Measurements from ENCODE around the gene DOCK10.
"Not testable (repeated sequence)": the region's sequence is repeated elsewhere in the genome, so short reads cannot be mapped to it uniquely, and the experiment has no call there.

Gene DOCK10

DNA sequence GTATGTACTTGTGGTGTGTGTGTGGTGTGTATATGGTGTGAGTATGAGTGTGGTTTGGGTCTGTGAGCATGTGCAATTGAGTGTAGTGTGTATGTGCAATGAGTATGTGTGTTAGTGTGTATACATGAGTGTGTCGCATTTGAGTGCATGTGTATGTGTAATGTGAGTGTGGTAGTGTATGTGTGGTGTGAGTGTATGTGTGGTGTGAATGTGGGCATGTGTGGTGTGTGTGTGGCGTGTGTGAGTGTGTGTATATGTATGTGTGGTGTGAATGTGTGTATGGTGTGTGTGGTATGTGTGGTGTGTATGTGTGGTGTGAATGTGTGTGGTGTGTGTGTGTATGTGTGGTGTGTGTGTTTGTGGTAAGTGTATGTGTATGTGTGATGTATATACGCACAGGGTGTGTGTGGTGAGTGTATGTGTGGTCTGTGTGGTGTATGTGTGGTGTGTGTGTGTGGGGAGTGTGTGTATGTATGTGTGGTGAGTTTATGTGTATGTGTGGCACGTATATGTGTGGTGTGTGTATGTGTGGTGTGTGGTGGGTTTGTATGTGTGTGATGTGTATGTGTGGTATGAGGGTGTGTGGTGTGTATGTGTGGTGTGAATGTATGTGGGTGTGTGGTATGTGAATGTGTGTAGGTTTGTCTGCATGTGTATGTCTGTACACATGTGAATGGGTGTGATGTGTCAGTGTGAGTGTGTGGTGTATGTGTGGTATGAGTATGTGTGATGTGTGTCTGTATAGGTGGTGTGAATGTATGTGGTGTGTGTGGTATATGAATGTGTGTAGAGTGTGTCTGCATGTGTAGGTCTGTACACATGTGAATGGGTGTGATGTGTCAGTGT is 123.4 kb downstream of the DOCK10 start:
- no peak for DNase-seq (ENCODE audit: low spot score)

DNA sequence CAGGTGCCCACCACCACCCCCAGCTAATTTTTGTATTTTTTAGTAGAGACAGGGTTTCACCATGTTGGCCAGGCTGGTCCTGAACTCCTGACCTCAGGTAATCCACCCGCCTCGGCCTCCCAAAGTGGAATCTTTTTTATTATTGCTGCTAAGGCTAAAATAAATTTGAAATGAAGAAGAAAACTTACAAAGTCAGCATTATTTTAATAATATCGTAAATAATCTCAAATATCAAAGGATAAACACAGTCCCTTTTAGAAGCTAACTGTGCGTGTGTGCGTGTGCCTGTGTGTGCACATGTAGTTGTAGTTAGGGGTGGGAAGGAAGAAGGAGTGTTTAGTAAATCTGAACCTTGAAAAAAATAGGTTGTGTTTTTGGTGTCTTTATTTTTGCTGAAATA is 125.0 kb downstream of the DOCK10 start:
- DNase-seq (ENCODE audit: low spot score), result not testable (repeated sequence)

DNA sequence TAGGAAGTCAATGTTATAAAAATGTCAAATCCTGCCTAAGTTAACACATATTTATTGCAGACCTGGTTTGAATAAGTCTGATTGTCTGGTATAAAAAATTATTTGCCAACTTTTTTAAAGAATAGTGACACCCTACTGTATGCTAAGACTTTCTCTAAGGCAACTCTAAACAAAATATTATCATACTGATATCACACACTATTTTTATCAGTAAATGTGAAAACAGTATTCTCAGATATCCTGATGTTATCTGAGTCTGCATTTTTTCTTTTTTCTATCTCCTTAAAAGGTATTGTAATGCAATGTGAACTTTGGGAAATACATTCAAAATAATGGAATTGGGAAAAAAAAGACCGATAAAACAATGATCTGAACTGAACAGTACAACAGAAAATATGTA is 127.1 kb downstream of the DOCK10 start:
- DNase-seq (ENCODE audit: low spot score), result no peak

DNA sequence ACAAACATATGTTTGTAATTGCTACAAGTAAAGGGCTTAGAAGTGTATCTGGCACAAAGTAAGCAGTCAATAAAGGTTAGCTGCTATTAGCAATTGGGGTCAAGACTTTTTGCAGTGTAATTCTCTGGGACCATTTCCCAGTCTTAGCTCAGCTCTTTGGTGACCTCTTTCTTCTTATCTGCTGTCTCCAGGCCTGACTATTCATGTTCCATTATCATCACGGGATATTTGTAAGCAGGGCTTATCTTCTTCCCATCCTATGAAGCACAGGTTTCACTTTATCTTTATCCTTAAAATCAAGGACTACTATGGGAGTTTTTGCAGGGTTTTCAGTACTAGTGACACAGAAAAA is 131.7 kb downstream of the DOCK10 start:
- no peak for DNase-seq (ENCODE audit: low spot score)

DNA sequence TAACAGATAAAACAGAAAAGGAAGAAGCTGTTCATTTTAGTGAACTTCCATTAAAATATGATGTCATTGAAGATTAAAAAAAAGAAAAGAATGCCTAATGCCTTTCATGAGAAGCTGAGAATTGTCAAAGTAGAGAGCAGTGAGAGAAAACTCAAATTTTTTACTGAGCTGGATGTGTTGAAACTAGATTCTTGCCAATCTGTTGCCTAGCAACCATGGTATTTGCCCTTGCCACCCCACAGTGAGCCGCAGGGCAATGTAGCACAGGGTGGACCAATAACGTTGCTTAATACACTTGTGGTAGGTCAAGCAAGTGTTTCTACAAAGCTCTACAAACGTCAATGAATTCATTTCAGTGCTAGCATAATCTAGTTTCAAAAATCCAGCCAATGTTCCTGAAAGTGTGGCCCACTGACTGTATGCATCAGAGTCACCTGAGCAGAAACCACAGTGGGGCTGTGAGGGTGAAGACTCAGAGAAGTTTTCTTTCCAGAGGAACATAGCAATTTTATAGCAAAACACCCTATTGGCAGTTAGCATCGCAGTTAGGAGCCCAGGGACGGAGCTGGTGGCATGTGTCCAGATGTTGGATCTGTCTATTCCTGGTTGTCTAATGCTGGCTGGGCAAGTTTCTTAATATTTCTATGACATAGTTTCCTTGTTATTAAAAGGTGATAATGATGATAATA is 132.2 kb downstream of the DOCK10 start:
- no peak for DNase-seq (ENCODE audit: low spot score)

DNA sequence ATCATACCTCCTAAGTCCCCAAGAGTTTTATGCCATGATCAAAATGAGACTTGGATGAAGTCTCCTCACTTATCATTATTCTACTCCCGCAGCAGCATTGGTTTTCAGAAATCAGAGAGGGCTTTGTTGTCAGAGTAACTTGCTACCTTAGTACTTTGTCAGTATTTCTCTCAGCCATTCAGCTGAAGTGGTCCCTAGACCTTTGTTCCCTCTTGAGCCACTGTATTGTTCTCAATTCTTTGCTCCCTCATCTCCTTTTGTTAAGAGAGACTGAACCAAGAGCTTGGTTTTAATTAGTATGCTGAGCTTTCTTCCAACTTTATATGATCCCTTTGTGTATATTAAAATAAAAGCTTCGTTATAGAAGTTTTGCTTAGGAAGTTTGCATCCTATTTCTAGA is 133.4 kb downstream of the DOCK10 start:
- DNase-seq (ENCODE audit: low spot score), result no peak

DNA sequence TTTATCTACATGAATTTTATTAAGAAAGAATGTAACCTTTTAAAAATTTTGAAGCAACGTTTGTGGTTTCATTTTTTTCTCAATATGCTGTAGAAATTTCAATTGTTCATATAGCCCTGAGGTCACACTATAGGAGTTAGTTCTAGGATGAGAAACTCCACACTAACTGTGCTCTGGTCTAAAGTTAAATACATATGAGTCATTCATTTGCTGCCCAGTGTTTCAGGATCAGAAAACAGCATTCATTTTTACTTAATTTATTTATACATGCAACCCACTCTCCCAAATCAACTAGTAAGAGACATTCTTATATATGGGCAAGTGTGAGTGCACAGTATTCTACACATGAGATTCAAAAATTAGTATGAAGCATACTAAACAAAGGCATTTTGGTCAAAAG is 137.9 kb downstream of the DOCK10 start:
- no peak for DNase-seq (ENCODE audit: low spot score)

DNA sequence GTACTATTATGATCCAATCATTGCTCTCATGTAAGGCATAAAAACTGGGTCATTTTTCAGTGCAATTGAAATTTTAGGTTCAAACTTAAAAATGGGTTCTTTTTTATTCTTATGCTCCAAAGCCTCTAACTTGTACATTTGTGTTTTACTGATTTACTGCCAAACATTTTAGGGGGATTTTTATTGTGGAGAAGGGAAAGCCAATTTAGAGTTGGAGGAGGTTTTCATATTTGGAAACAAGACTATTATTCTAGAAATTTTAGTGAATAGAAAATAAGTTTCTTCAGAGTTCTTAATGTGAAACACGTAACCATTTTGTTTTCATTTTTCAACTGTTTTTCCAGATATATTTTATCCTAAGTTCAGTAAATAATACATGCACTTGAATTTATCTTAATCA is 138.6 kb downstream of the DOCK10 start:
- no peak for DNase-seq (ENCODE audit: low spot score)

DNA sequence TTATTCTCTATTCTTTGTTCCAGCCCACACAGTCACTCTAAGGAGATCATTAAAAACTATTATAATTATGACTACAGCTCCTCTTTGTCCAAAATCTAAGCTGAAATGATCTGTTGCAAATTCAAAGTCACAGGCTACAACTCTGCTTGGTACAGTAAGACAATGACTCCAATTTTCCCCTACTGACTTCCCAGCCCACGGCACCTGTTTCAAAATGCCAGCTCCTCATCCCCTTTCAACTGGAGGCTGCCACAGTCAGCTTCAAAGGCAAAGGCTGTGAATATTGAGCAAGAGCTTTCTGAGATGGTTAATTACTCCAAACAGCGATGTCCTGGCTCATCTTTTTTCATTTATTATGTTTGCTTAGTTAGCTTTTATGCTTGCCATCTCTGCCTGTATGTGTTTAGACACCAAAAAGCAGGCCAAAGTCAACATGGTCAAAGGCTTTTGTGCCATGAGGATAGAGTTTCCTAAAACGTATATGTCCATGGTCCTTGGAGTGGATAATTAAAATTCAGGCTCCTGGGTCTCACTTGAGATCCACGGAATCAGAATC is 141.1 kb downstream of the DOCK10 start:
- no peak for DNase-seq (ENCODE audit: low spot score)

DNA sequence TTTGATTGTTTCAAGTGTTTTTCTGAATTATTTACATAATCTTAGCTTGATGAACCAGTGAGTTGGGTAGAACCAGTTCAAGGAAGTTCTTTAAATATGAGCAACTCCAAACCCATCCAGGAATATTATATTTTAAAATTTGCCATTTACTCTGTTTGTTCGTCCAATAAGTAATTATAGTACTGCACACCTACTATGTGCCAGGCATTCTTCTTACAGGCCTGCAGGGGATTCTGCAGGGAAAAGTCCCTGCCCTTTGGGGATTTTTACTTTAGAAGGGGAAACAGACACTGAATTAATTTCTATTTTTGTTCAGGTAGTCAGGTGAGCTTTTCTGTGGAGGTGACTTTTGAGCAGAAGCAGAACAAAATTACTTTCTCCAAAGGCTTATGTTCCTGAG is 146.9 kb downstream of the DOCK10 start:
- DNase-seq (ENCODE audit: low spot score), result no peak

DNA sequence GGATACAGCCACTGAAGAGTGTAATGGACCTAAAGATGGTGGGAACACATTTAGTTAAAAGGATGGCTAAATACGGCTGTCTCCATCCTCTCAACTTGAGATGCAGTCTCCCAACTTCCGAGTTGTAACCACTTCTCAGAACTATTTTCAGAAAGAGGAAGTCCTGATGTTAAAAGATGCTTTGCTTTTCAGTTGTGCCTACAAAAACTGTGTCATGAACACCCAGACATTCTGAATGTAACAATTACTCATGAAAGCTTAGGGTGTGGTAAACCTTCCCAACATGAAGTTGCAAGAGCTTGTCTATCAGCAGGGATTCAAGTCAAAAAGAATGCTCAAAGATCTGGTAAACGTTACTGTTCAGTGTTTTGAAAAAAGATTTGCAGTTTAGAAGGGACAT is 147.9 kb downstream of the DOCK10 start:
- peak; percentile 24 for DNase-seq (ENCODE audit: low spot score)

DNA sequence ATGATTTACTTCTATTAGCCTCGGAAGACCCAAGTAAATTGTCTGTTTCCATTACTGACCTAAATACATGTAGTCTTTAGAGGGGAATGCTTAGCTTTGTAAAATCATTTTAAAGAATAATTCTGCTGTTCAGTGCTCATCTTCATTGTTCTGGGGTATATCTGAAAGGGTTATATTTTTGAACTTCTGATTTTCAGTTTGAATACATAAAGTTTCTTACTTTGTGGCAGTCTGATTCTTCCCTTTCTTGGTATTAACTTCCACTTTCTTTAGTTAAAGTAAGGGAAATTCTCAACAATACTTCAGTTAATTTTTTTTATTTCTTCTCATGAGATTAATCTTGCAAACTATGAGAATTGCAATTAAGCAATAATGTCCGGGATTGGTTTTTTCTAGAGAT is 148.4 kb downstream of the DOCK10 start:
- DNase-seq (ENCODE audit: low spot score), result no peak

DNA sequence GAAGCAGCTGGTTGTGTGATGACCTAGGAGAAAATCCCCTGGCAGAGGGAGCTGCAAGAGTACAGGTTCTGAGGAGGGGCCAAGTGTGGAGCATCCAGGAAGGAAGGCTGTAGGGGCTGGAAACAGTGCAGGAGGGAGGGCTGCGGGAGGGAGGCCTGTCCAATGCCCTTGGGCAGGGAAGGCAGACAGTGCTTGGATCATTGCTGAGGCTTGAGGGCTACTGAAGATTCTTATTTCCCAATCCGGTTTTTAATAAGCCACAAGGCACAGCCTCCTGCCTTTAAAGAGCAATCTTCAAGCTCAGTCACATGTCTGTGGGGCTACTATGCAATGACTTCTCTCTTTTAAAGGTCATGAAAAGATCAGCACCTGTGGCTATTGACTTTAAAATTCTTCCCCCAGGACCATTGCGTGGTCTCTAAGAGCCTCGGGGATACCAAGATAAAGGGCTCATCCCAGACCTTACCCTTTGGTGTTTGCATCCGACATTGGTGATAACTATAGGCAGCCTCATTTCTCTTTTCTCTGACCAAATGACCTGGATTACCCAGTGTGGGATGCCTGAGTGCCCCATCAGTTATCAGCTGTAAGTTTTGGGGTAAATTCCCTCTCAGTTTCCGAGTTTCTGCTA is 149.6 kb downstream of the DOCK10 start:
- no peak for DNase-seq (ENCODE audit: low spot score)

DNA sequence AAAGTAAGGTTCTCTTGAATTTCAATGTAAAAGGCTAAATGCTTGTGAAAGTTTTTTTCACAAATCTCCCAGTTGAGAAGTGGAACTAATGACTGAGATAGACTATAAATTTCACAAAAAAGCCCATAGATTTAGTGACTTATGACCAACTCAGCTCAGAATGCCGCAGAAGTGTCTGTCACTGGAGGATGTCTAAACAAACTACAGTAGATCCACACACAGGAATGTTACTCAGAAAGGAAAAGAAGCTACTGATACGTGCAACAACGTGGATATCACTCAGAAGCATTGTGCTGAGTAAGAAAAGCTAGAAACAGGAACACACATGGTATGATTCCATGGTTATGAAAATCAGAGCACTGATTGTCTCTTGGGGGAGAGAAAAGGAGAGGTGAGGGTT is 151.9 kb downstream of the DOCK10 start:
- DNase-seq (ENCODE audit: low spot score), result no peak

DNA sequence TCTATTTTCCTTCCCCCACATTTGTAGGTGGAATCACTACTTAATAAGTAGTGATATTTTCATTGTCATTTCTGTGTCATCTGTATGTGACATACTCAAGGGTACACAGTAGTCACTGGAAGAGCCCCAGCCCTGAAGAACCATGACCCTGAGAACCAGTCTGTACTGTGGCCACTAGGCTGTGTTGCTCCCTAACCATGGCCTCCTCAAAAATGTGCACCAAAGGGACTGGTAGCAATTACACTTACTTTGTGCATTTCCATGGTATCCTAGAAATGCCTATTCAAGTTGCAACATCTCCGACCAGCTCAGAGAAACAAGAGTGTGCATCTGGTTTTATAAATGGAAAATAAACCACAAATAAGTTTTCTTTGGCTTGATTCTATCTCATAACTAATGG is 155.1 kb downstream of the DOCK10 start:
- DNase-seq (ENCODE audit: low spot score), result no peak

DNA sequence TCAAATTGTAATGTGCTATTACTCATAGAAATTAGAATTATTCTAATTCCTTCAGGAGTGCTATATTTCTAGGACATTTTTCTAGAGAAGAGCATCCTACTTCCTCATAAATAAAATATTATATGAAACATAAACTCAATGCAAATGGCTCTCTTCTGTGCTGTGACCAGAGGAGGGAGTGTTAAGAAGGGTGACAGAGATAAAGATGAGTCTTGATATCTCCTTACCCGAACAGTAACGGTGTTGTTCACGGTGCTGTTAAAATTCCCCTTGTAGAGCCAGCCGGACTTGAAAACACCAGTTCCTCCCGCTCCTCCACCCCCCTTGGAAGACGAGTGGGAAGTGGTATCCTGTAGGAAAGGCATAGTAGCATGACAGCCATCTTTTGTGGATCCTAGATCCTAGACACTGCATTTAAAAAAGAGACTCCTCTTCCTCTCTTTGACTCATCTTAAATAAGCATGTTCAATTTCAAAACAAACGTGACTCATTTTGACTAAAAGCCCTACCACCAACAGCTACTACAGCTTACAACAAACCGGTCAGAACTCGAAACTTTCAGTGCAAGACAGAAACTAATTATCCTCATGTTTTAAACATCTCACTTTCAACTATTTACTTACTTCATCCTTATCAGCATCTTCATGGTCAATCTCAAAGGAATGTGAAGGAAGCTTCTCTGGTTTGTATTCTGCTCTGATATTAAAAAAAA is 156.3 kb downstream of the DOCK10 start:
- DNase-seq (ENCODE audit: low spot score), result no peak

DNA sequence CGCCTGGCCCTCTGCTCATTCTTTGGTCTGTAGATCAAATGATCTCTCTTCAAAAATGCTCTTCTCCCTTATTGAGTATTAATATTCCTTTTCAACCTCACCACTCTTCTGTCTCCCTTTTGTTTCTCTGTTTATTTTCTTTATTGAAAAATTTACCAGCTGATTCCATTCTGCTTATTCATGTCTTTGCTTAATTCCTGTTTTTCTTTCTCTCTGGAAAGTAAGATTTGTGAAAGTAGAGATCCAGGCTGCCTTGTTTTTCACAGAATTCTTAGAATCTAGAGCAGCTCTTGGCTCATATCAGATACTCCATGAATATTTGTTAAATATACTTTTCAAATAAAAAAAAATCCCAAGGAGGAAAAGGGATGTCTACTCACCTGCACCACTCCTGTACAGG is 157.0 kb downstream of the DOCK10 start:
- DNase-seq (ENCODE audit: low spot score), result no peak

DNA sequence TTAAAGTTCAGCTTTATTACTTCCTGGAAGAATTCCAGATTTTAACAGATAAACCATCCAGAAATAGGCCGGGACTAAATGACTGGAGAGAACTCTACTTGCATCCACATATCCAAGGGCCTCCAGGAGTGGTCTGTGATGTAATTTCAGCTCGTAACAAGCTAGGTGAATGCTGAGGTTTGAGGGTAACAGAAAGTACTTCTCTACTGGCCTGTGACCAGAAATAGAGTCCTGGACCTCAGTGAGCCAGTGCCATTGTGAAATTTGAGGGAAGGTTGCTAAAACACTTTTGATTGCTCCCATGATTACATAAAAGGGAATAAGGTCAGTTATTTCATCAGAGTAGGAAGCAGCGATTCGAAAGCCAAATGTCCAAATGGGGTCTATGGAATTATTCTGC is 158.1 kb downstream of the DOCK10 start:
- DNase-seq (ENCODE audit: low spot score), result no peak

DNA sequence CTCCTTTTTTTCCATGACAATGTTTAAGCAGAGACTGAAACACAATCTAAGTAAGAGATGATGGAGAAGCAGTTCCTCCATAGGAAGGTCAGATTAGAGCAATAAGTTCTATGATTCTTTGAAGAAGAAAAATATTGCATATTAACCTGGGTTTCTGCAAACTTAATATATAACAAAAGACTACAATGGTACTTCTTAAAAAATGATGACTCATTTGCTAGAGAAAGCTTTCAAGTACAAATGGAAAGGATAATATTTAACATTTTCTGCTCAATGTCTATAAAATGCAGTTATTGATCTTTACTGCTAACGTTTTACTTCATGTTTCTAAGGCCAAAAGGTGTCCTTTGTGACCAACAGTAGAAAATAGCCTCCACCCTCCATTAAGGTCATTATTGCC is 158.6 kb downstream of the DOCK10 start:
- no peak for DNase-seq (ENCODE audit: low spot score)

DNA sequence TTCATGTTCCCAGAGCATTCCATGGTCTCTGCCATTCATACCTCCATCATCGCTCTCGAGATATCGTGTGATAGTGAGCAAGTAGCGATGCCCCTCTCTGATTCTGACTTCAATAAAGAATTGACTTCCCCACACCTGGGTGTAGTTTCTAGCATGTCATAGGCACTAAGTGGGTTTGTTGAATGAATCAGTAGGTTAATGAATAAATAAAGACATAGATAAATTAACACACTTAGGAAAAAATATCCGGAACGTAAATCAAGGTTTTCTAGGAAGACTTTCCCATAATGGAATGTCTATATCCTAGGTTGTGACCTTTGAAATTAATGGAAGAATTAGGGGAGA is 159.1 kb downstream of the DOCK10 start:
- no peak for DNase-seq (ENCODE audit: low spot score)

DNA sequence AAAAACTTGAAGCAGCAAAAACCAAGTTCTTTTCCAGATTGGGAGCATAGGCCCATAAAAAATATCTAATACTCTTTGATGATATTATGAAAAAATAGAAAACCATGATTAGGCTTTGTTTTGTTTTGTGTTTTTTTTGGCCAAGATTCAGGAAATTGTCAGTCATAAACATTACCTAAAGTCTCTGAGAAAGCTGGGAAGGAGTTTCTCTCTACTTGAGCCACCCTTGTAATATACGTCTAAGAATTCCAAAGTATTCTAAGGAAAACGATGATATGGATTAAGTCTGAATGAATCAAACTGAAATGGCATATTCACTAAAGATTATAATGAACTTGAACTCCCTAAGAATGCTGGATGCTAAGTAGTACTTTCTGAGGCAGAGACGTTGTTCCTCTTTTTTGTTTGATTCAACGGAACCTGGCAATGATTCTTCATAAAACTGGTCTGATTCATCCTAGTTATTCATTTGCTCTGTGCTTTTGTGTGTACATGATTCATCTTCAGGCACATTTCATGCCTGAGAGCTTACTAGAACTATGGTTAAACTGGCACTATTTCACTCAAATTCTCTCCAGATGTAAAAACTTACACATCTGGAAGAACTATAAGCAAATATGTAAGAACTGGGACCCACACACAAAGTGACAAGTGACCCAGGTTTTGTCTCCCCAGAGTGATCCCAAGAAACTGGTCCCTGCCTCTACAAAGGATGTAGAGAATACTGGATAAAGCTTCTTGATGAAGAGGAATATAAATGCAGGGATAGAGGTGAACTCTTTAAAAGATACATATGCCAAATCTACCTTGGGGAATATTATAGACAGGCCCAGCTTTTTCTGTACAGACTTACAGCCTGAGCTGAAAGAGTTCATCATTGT is 159.7 kb downstream of the DOCK10 start:
- DNase-seq (ENCODE audit: low spot score), result no peak

DNA sequence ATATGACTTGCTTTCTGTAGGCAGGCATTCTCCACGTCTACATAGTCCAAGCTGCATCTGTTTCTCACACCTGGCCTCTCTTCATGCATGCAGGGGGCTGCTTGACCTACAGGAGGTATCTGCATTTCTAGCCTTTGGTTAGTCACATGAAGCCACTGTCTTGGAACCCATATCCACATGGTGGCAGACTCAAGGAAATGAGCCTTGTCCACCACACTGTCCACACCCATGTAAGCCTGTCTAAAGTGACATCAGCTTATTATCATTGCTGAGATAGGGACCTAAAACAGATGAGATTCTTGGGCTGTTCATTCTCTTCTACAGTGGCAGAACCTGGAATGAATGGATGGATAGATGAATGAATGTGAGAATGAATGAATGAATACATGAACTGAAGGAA is 160.4 kb downstream of the DOCK10 start:
- DNase-seq (ENCODE audit: low spot score), result no peak

Measured in germinal center (tissue), 1 donor.